Measurements from ENCODE around the gene DEF6. TPM values are rescaled to one million over a fixed set of nuclear protein-coding genes. Genes with fewer than 3 reads are reported as not detected.
"Not testable (repeated sequence)": the region's sequence is repeated elsewhere in the genome, so short reads cannot be mapped to it uniquely, and the experiment has no call there.

The DEF6 gene
- total and polyA plus RNA-seq, 2 of the 13 experiments (the other 11 are each of a cell fraction or from before 2014, with no cell fraction given) = 5.2 to 10.0 TPM

GRCh38 chr6:35332074-35332887, 34.7 kb downstream of the DEF6 start (continued):
- TF ChIP-seq ZNF556 (CRISPR knock-in tag; IDR thresholded peaks at IDR 0.05; ENCODE audit: borderline replicate concordance) (peak; percentile 66; the same call in 1 of the 2 replicates), ZNF792 (CRISPR knock-in tag; IDR thresholded peaks at IDR 0.05) (peak; percentile 83), ATF7-NPFF (CRISPR knock-in tag; IDR thresholded peaks at IDR 0.05; ENCODE audit: low read depth) (peak; percentile 63; the same call in 1 of the 2 replicates), TBX2 (CRISPR knock-in tag; IDR thresholded peaks at IDR 0.05; ENCODE audit: borderline replicate concordance) (peak; percentile 49; the same call in 1 of the 2 replicates), ETV6 (CRISPR knock-in tag; conservative IDR thresholded peaks at IDR 0.05) (peak; percentile 63; the same call in 1 of the 2 replicates), ZBTB33 (CRISPR knock-in tag; IDR thresholded peaks at IDR 0.05) (peak; percentile 36; the same call in 1 of the 2 replicates), ELF1 (CRISPR knock-in tag; IDR thresholded peaks at IDR 0.05) (peak; percentile 38; the same call in 1 of the 2 replicates), HNF4A (CRISPR knock-in tag; IDR thresholded peaks at IDR 0.05) (peak; percentile 65), ZNF724P (CRISPR knock-in tag; IDR thresholded peaks at IDR 0.05; ENCODE audit: borderline replicate concordance) (peak; percentile 46; the same call in 1 of the 2 replicates), ZGPAT (CRISPR knock-in tag; IDR thresholded peaks at IDR 0.05) (peak; percentile 76), ZFX (CRISPR knock-in tag; IDR thresholded peaks at IDR 0.05; ENCODE audit: low read depth) (0 out of 2 replicates have a peak, but pooled peaks have one; percentile 29), ZNF263 (CRISPR knock-in tag; IDR thresholded peaks at IDR 0.05) (peak; percentile 99), SALL2 (CRISPR knock-in tag; IDR thresholded peaks at IDR 0.05) (peak; percentile 50; the same call in 1 of the 2 replicates), ATF2 (CRISPR knock-in tag; IDR thresholded peaks at IDR 0.05) (peak; percentile 80), CBX5 (CRISPR knock-in tag; IDR thresholded peaks at IDR 0.05; ENCODE audit: borderline replicate concordance) (peak; percentile 75; the same call in 1 of the 2 replicates), EP300 (IDR thresholded peaks at IDR 0.05; ENCODE audit: low read depth in 2 of 2, low read length in 2 of 2) (peak in 1 of 2 experiments; percentile 54; a peak in 2 of 4 replicates), NFYB (CRISPR knock-in tag; IDR thresholded peaks at IDR 0.05) (peak; percentile 43), ZNF230 (CRISPR knock-in tag; IDR thresholded peaks at IDR 0.05) (0 out of 2 replicates have a peak, but pooled peaks have one; percentile 57), ZNF644 (CRISPR knock-in tag; IDR thresholded peaks at IDR 0.05; ENCODE audit: low read depth) (peak; percentile 75; the same call in 1 of the 2 replicates), SMAD3 (CRISPR knock-in tag; IDR thresholded peaks at IDR 0.05) (peak; percentile 73; the same call in 1 of the 2 replicates), ZMYM2 (CRISPR knock-in tag; IDR thresholded peaks at IDR 0.05) (peak; percentile 60; the same call in 1 of the 2 replicates), CTCF (CRISPR knock-in tag; IDR thresholded peaks at IDR 0.05) (peak; percentile 72), SP4 (CRISPR knock-in tag; IDR thresholded peaks at IDR 0.05) (peak; percentile 61; the same call in 1 of the 2 replicates)
- not testable (repeated sequence) for TF ChIP-seq EP300 (CRISPR knock-in tag; IDR thresholded peaks at IDR 0.05; ENCODE audit: borderline replicate concordance)

Measured in HepG2 (cell line).